Measurements from ENCODE around the gene EZR.

EZR gene

DNA sequence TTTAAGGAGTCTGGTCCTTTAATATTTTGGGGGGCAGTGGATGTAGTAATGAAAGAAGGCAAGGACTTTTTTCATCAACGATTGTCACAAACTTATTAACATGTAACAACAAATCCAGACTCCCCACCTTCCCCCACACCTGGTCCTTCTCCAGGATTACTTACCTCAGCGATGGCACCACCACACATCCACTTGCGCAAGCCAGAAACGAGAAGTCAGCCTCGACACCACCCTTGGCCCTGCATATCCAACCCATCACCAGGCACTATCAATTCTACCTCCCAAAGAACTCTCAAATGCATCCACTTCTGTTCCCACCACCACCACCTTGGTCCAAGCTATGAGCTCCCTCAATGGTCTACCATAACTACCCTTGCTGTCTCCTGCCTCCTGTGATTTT, 6.6 kb downstream of the EZR start:
- Histone ChIP-seq H3K27ac (ENCODE audit: low read length) (no peak overlapping the region), H2AFZ (ENCODE audit: low read depth, low read length) (no peak overlapping the region), H3K4me1 (ENCODE audit: low read length) (peaks cover 43% of the 10 kb centered on the region), H4K20me1 (ENCODE audit: insufficient read depth, low read length) (peaks cover 99% of the 10 kb centered on the region), H3K9me3 (ENCODE audit: insufficient read depth, low read length) (peaks cover 7% of the 10 kb centered on the region; the same call in 1 of the 2 replicates), H3K4me2 (ENCODE audit: low read length) (no peak overlapping the region), H3K36me3 (replicated peaks; ENCODE audit: low read depth, low read length) (peaks cover 64% of the 10 kb centered on the region), H3K4me3 (ENCODE audit: low read length) (no peak overlapping the region), H3K9ac (ENCODE audit: low read length) (no peak overlapping the region), H3K27me3 (ENCODE audit: low read depth, low read length) (no peaks in the 10 kb centered on the region), H3K79me2 (ENCODE audit: low read length) (peaks cover 99% of the 10 kb centered on the region)
- TF ChIP-seq, protein P1, sequence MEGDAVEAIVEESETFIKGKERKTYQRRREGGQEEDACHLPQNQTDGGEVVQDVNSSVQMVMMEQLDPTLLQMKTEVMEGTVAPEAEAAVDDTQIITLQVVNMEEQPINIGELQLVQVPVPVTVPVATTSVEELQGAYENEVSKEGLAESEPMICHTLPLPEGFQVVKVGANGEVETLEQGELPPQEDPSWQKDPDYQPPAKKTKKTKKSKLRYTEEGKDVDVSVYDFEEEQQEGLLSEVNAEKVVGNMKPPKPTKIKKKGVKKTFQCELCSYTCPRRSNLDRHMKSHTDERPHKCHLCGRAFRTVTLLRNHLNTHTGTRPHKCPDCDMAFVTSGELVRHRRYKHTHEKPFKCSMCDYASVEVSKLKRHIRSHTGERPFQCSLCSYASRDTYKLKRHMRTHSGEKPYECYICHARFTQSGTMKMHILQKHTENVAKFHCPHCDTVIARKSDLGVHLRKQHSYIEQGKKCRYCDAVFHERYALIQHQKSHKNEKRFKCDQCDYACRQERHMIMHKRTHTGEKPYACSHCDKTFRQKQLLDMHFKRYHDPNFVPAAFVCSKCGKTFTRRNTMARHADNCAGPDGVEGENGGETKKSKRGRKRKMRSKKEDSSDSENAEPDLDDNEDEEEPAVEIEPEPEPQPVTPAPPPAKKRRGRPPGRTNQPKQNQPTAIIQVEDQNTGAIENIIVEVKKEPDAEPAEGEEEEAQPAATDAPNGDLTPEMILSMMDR (IDR thresholded peaks at IDR 0.05; ENCODE audit: low read depth, low read length): no peak
- TF ChIP-seq EZH2phosphoT487 (IDR thresholded peaks at IDR 0.05; ENCODE audit: low read depth): no peak

GRCh38 chr6:158810155-158811095, 8.7 kb downstream of the EZR start:
- no peak overlapping the region for H3K9ac ChIP-seq (ENCODE audit: low read length)
- peaks cover 97% of the 10 kb centered on the region for H4K20me1 ChIP-seq (ENCODE audit: insufficient read depth, low read length)
- peaks cover 99% of the 10 kb centered on the region for H3K79me2 ChIP-seq (ENCODE audit: low read length)
- H2AFZ ChIP-seq (ENCODE audit: low read depth, low read length): no peak overlapping the region
- peaks cover 7% of the 10 kb centered on the region; the same call in 1 of the 2 replicates for H3K9me3 ChIP-seq (ENCODE audit: insufficient read depth, low read length)
- no peak overlapping the region for H3K4me3 ChIP-seq (ENCODE audit: low read length)
- peaks cover 25% of the 10 kb centered on the region for H3K4me1 ChIP-seq (ENCODE audit: low read length)
- no peak for TF ChIP-seq EZH2phosphoT487 (IDR thresholded peaks at IDR 0.05; ENCODE audit: low read depth)
- TF ChIP-seq, protein P1 (IDR thresholded peaks at IDR 0.05; ENCODE audit: low read depth, low read length): no peak
- no peaks in the 10 kb centered on the region for H3K27me3 ChIP-seq (ENCODE audit: low read depth, low read length)
- no peak overlapping the region for H3K27ac ChIP-seq (ENCODE audit: low read length)
- H3K4me2 ChIP-seq (ENCODE audit: low read length): no peak overlapping the region
- H3K36me3 ChIP-seq (replicated peaks; ENCODE audit: low read depth, low read length): peaks cover 48% of the 10 kb centered on the region

DNA sequence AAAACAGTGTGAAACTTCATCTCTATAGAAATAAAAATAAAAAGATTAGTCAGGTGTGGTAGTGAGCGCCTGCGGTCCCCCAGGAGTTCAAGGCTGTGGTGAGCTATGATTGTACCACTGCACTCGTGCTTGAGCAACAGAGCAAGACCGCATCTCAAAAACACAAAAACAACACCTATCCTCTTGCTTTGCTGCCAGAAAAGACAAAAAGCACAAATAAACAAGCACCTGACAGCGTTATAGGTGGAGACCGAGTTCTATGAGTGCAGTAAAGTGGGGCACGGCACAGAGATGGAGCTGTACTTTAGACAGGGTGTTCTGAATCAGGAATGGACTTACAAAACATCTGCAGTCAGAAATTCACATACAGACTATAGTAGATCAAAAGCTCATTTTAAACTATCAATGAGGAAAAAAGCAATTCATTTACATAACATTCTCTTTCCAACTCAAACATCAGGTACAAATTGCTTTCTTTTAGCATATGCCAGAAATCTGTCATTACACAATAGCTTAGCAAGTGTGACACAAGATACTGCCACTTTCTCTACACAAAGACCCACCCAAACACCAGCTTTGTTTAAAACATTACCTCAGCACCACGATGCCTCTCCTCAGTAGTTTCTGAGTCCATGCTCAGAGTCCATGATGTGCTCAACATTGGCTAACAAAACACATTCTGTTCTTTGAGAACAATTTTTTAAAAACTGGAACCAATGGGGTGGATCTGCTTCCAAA, 10.1 kb downstream of the EZR start:
- H2AFZ ChIP-seq (ENCODE audit: low read depth, low read length): no peak overlapping the region
- H3K4me2 ChIP-seq (ENCODE audit: low read length): no peak overlapping the region
- H3K4me1 ChIP-seq (ENCODE audit: low read length): peaks cover 19% of the 10 kb centered on the region
- no peaks in the 10 kb centered on the region for H3K27me3 ChIP-seq (ENCODE audit: low read depth, low read length)
- H3K4me3 ChIP-seq (ENCODE audit: low read length): no peak overlapping the region
- no peak overlapping the region for H3K9ac ChIP-seq (ENCODE audit: low read length)
- peaks cover 39% of the 10 kb centered on the region for H3K36me3 ChIP-seq (replicated peaks; ENCODE audit: low read depth, low read length)
- peaks cover 96% of the 10 kb centered on the region for H3K79me2 ChIP-seq (ENCODE audit: low read length)
- peaks cover 94% of the 10 kb centered on the region for H4K20me1 ChIP-seq (ENCODE audit: insufficient read depth, low read length)
- no peak for TF ChIP-seq EZH2phosphoT487 (IDR thresholded peaks at IDR 0.05; ENCODE audit: low read depth)
- TF ChIP-seq, protein P1 (IDR thresholded peaks at IDR 0.05; ENCODE audit: low read depth, low read length): no peak
- peaks cover 7% of the 10 kb centered on the region; the same call in 1 of the 2 replicates for H3K9me3 ChIP-seq (ENCODE audit: insufficient read depth, low read length)
- H3K27ac ChIP-seq (ENCODE audit: low read length): no peak overlapping the region

GRCh38 chr6:158808442-158808833, 10.7 kb downstream of the EZR start:
- Histone ChIP-seq H3K9ac (ENCODE audit: low read length) (no peak overlapping the region), H3K9me3 (ENCODE audit: insufficient read depth, low read length) (peaks cover 7% of the 10 kb centered on the region; the same call in 1 of the 2 replicates), H4K20me1 (ENCODE audit: insufficient read depth, low read length) (peaks cover 93% of the 10 kb centered on the region), H3K4me2 (ENCODE audit: low read length) (no peak overlapping the region), H3K27ac (ENCODE audit: low read length) (no peak overlapping the region), H3K36me3 (replicated peaks; ENCODE audit: low read depth, low read length) (peaks cover 32% of the 10 kb centered on the region), H3K4me3 (ENCODE audit: low read length) (no peak overlapping the region), H3K27me3 (ENCODE audit: low read depth, low read length) (no peaks in the 10 kb centered on the region), H3K79me2 (ENCODE audit: low read length) (peaks cover 96% of the 10 kb centered on the region), H3K4me1 (ENCODE audit: low read length) (peaks cover 24% of the 10 kb centered on the region), H2AFZ (ENCODE audit: low read depth, low read length) (no peak overlapping the region)
- TF ChIP-seq, protein P1 (IDR thresholded peaks at IDR 0.05; ENCODE audit: low read depth, low read length): no peak
- no peak for TF ChIP-seq EZH2phosphoT487 (IDR thresholded peaks at IDR 0.05; ENCODE audit: low read depth)

All from OCI-LY3 (cell line).